Epithelial cell of esophagus (primary cell): Measurements from ENCODE around the gene ARFGEF3.

Experiments
- DNase-seq: peaks from one replicate; pipeline ENCODE4 v3.0.0; 2010; ENCODE audit warnings: low read depth
- H3K4me3 ChIP-seq: 2 replicates; pipeline ENCODE4 v1.5.1; 2011; ENCODE audit warnings: mild to moderate bottlenecking, low read length, control low read depth
- CTCF ChIP-seq: IDR thresholded peaks from 2 replicates; pipeline ENCODE4 v1.5.1; 2011; ENCODE audit warnings: low read depth, mild to moderate bottlenecking, low read length, control low read depth, inconsistent platforms; ENCODE audit not compliant: insufficient read depth; ENCODE audit errors: missing control alignments

ARFGEF3 gene

DNA sequence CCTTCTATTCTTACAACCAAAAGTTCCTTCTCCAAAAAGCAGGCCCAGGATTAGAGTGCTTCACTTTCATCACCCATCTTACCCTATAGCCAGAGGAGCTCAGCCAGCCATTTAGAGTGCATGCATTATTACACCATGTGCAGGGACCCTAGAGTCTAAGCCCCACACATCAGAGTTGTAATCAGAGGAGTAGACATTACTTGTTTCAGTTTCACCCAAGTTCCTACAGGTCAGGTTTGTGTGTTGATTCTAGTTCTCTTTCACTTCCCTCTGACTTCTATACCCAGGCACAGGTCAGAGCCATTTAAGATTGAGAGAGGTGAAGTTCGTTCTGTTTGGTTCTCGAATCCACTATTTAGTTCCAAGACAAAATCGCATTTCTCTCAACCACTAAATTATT, 16.3 kb upstream of the ARFGEF3 start:
- no peak overlapping the region for H3K4me3 ChIP-seq
- no peak for DNase-seq
- TF ChIP-seq CTCF: no peak

GRCh38 chr6:138146544-138146943, 15.2 kb upstream of the ARFGEF3 start:
- no peak for DNase-seq
- no peak for TF ChIP-seq CTCF
- no peak overlapping the region for H3K4me3 ChIP-seq

DNA sequence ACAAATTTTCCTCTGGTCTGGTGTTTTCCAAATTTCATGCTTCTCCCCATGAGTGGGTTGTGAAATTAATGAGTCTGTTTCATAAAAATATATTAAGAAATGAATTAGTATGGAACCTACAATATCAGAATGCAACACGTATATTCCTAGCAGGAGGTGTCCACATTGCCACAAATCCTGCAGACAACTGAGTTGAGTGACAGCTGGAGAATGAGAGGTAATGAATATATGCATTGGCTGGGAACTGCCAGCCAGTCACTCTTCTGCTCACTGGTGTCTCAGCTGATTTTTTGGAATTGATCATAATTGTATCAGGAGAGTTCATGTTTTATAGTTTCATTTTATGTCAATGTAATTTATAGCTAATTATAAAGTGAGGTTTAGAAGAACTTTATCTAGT, 6.3 kb upstream of the ARFGEF3 start:
- TF ChIP-seq CTCF: no peak
- no peak for DNase-seq
- no peak overlapping the region for H3K4me3 ChIP-seq

- TF ChIP-seq CTCF: no peak
- DNase-seq: no peak
Measured at GRCh38 chr6:138157986-138158638, 3.6 kb upstream of the ARFGEF3 start.

DNA sequence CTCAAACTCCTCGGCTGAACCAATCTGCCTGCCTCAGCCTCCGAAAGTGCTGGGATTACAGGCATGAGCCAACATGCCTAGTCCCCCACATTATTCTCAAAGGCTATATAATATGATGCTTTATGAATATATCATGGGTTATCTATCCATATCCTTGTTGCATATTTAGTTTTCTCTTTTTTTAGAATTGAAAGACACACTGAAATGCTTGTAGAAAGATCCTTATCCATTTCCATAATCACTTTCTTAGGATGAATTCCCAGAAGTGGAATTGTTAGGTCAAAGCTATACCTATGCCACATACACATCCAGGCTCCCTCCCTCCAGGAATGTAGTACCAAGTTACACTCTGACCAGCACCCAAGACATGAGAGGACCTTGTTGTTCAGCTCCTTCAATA, 2.5 kb upstream of the ARFGEF3 start:
- DNase-seq: no peak
- TF ChIP-seq CTCF: no peak
- no peak overlapping the region for H3K4me3 ChIP-seq

More at GRCh38 chr6:138157986-138158638, 3.6 kb upstream of the ARFGEF3 start:
- no peak overlapping the region for H3K4me3 ChIP-seq

- TF ChIP-seq CTCF: no peak
- no peak overlapping the region for H3K4me3 ChIP-seq
- no peak for DNase-seq
Measured at GRCh38 chr6:138160329-138161087, 1.2 kb upstream of the ARFGEF3 start.

- no peak for DNase-seq
- no peak for TF ChIP-seq CTCF
- peak overlapping the region; percentile 41 for H3K4me3 ChIP-seq
Measured at GRCh38 chr6:138161088-138161337, 726 bp upstream of the ARFGEF3 start.
